Neuronal stem cell (in vitro differentiated cells): ENCODE measurements around the gene MRGPRE.

Experiments
- DNase-seq: peaks from one replicate; pipeline ENCODE4 v3.0.0-alpha.2; 2013; ENCODE audit warnings: low spot score
- H2AFZ ChIP-seq: one replicate; pipeline ENCODE4 v1.6.1; 2013; ENCODE audit warnings: mild to moderate bottlenecking, low read length, inconsistent platforms
- H2AK5ac ChIP-seq: 2 replicates; pipeline ENCODE4 v1.6.1; 2013; ENCODE audit warnings: low read depth, mild to moderate bottlenecking, inconsistent platforms, low read length, moderate library complexity, mixed read lengths
- H2BK120ac ChIP-seq: 2 replicates; pipeline ENCODE4 v1.6.1; 2013; ENCODE audit warnings: low read depth, mild to moderate bottlenecking, inconsistent platforms, low read length, moderate library complexity, mixed read lengths
- H2BK12ac ChIP-seq: one replicate; pipeline ENCODE4 v1.6.1; 2013; ENCODE audit warnings: low read length, inconsistent platforms
- H2BK15ac ChIP-seq: 2 replicates; pipeline ENCODE4 v1.6.1; 2013; ENCODE audit warnings: mild to moderate bottlenecking, low read length, inconsistent platforms, mixed read lengths
- H2BK5ac ChIP-seq: one replicate; pipeline ENCODE4 v1.6.1; 2013; ENCODE audit warnings: inconsistent platforms, mild to moderate bottlenecking, low read length, moderate library complexity
- H3K14ac ChIP-seq: one replicate; pipeline ENCODE4 v1.6.1; 2013; ENCODE audit warnings: low read length, inconsistent platforms
- H3K18ac ChIP-seq: 2 replicates; pipeline ENCODE4 v1.6.1; 2013; ENCODE audit warnings: low read length, inconsistent platforms
- H3K23ac ChIP-seq: 2 replicates; pipeline ENCODE4 v1.6.1; 2013; ENCODE audit warnings: low read depth, mild to moderate bottlenecking, mixed read lengths, low read length, inconsistent platforms; ENCODE audit not compliant: poor library complexity
- H3K27ac ChIP-seq: replicated peaks from 3 replicates; pipeline ENCODE4 v1.5.1; 2013; ENCODE audit warnings: low read length, inconsistent platforms
- H3K27me3 ChIP-seq, 3 experiments: 2 replicates each; pipeline ENCODE4 v1.6.1; 2013; ENCODE audit warnings: low read length in 3 of 3, mild to moderate bottlenecking in 2 of 3, inconsistent platforms in 1 of 3, low read depth in 1 of 3, mixed read lengths in 1 of 3, moderate library complexity in 1 of 3; ENCODE audit not compliant: control insufficient read depth in 3 of 3, insufficient read depth in 3 of 3
- H3K36me3 ChIP-seq, 2 donors: replicated peaks in 1 of 2; 2 replicates each; pipeline ENCODE4 v1.6.1; 2013; ENCODE audit warnings: low read length in 2 of 2; ENCODE audit not compliant: control insufficient read depth in 2 of 2, insufficient read depth in 2 of 2
- H3K4ac ChIP-seq: 2 replicates; pipeline ENCODE4 v1.6.1; 2013; ENCODE audit warnings: inconsistent platforms, mild to moderate bottlenecking, low read length, moderate library complexity
- H3K4me1 ChIP-seq, 2 donors: 1 replicate in 1 of 2; 2 replicates in 1 of 2; pipeline ENCODE4 v1.6.1; 2013; ENCODE audit warnings: low read length in 2 of 2, low read depth in 1 of 2; ENCODE audit not compliant: control insufficient read depth in 2 of 2, insufficient read depth in 1 of 2
- H3K4me2 ChIP-seq: one replicate; pipeline ENCODE4 v1.6.1; 2013; ENCODE audit warnings: mild to moderate bottlenecking, low read length, inconsistent platforms; ENCODE audit not compliant: insufficient read depth, poor library complexity, severe bottlenecking
- H3K4me3 ChIP-seq, 2 donors: 2 replicates each; pipeline ENCODE4 v1.5.1; 2013; ENCODE audit warnings: low read length in 2 of 2, mild to moderate bottlenecking in 2 of 2, inconsistent platforms in 1 of 2, moderate library complexity in 1 of 2
- H3K79me1 ChIP-seq: one replicate; pipeline ENCODE4 v1.6.1; 2013; ENCODE audit warnings: low read depth, mild to moderate bottlenecking, inconsistent platforms, low read length, moderate library complexity
- H3K9ac ChIP-seq: one replicate; pipeline ENCODE4 v1.6.1; 2013; ENCODE audit warnings: mild to moderate bottlenecking, low read depth, low read length, inconsistent platforms; ENCODE audit not compliant: poor library complexity
- H3K9me3 ChIP-seq, 2 donors: replicated peaks in 1 of 2; 2 replicates each; pipeline versions ENCODE3 to v1.6.1; 2013; ENCODE audit warnings: low read length in 2 of 2, mild to moderate bottlenecking in 2 of 2, inconsistent platforms in 1 of 2, low read depth in 1 of 2, mixed read lengths in 1 of 2, moderate library complexity in 1 of 2; ENCODE audit not compliant: control insufficient read depth in 2 of 2, insufficient read depth in 1 of 2
- H4K8ac ChIP-seq: one replicate; pipeline ENCODE4 v1.6.1; 2013; ENCODE audit warnings: low read depth, mild to moderate bottlenecking, inconsistent platforms, low read length, moderate library complexity
- H4K91ac ChIP-seq: one replicate; pipeline ENCODE4 v1.6.1; 2013; ENCODE audit warnings: low read length, low read depth, mild to moderate bottlenecking, inconsistent platforms; ENCODE audit not compliant: poor library complexity
- WGBS, 2 donors: extraction: QIAGEN DNeasy Blood & Tissue Kit; methylation state at CpG; one replicate each; pipeline ENCODE4 v1.1.7; 2013; ENCODE audit warnings: missing lambda C conversion rate in 2 of 2, mixed read lengths in 1 of 2; ENCODE audit not compliant: insufficient read length in 2 of 2, insufficient replicate concordance in 1 of 2; ENCODE audit errors: extremely low coverage in 2 of 2; 5-methylcytosine and 5-hydroxymethylcytosine counted together

MRGPRE gene

GRCh38 chr11:3202759-3203158 is 29.5 kb downstream of the MRGPRE start:
- Histone ChIP-seq H3K9ac (peak overlapping the region; percentile 61), H2BK5ac (no peak overlapping the region), H2BK15ac (no peak overlapping the region), H2AK5ac (no peak overlapping the region), H3K14ac (no peak overlapping the region), H3K4ac (no peak overlapping the region), H3K4me1 (peaks cover 0 to 4% of the 10 kb centered on the region in 2 donors), H3K4me2 (peak overlapping the region; percentile 81), H2BK12ac (no peak overlapping the region), H2BK120ac (no peak overlapping the region), H3K79me1 (no peaks in the 10 kb centered on the region), H3K4me3 (peak overlapping the region in 1 of 2 donors; percentile 62), H4K8ac (no peak overlapping the region), H3K23ac (no peak overlapping the region), H3K9me3 (no peaks in the 10 kb centered on the region), H3K18ac (peak overlapping the region; percentile 73), H3K36me3 (no peaks in the 10 kb centered on the region), H2AFZ (peak overlapping the region; percentile 80), H3K27me3 (peaks cover 0 to 74% (median 22%) of the 10 kb centered on the region in 3 experiments), H3K27ac (no peak overlapping the region), H4K91ac (no peak overlapping the region)
- WGBS, 2 donors, result no CpG with 5 or more reads among the region's 17 CpGs
- no peak for DNase-seq

GRCh38 chr11:3202305-3202704 is 29.9 kb downstream of the MRGPRE start:
- Histone ChIP-seq H4K91ac (no peak overlapping the region), H3K18ac (no peak overlapping the region), H3K14ac (no peak overlapping the region), H3K79me1 (no peaks in the 10 kb centered on the region), H3K9ac (no peak overlapping the region), H3K36me3 (no peaks in the 10 kb centered on the region), H2BK12ac (no peak overlapping the region), H3K4me2 (no peak overlapping the region), H3K4me1 (peaks cover 0 to 4% of the 10 kb centered on the region in 2 donors), H2AK5ac (no peak overlapping the region), H2BK5ac (no peak overlapping the region), H3K27me3 (peaks cover 0 to 79% (median 22%) of the 10 kb centered on the region in 3 experiments), H2BK120ac (no peak overlapping the region), H3K4me3 (no peak overlapping the region), H3K23ac (no peak overlapping the region), H4K8ac (no peak overlapping the region), H3K4ac (no peak overlapping the region), H2AFZ (no peak overlapping the region), H3K9me3 (no peaks in the 10 kb centered on the region), H2BK15ac (no peak overlapping the region), H3K27ac (no peak overlapping the region)
- DNase-seq, result no peak
- WGBS, 2 donors, result no CpG with 5 or more reads among the region's 7 CpGs

- peaks cover 0 to 4% of the 10 kb centered on the region in 2 donors for H3K4me1 ChIP-seq
- no peak overlapping the region for H3K4me2 ChIP-seq
- no peak overlapping the region for H4K91ac ChIP-seq
- no peak overlapping the region for H3K9ac ChIP-seq
- no peaks in the 10 kb centered on the region for H3K79me1 ChIP-seq
- peak overlapping the region; percentile 25 for H2BK12ac ChIP-seq
- H3K4ac ChIP-seq, result no peak overlapping the region
- H3K14ac ChIP-seq, result no peak overlapping the region
- H3K36me3 ChIP-seq, result no peaks in the 10 kb centered on the region
- H4K8ac ChIP-seq, result no peak overlapping the region
- H2BK5ac ChIP-seq, result no peak overlapping the region
- peak overlapping the region; percentile 5 for H3K18ac ChIP-seq
- WGBS, 2 donors, result no CpG with 5 or more reads among the region's 17 CpGs
- no peak overlapping the region for H3K27ac ChIP-seq
- H2BK120ac ChIP-seq, result no peak overlapping the region
- no peak for DNase-seq
- H2AFZ ChIP-seq, result no peak overlapping the region
- H3K4me3 ChIP-seq, result no peak overlapping the region
- peaks cover 0 to 84% (median 22%) of the 10 kb centered on the region in 3 experiments for H3K27me3 ChIP-seq
- no peak overlapping the region for H2BK15ac ChIP-seq
- peaks cover 0 to 1% of the 10 kb centered on the region in 2 donors for H3K9me3 ChIP-seq
- H2AK5ac ChIP-seq, result peak overlapping the region; percentile 35
- peak overlapping the region; percentile 63 for H3K23ac ChIP-seq
Measured at GRCh38 chr11:3201677-3202181, 30.5 kb downstream of the MRGPRE start.

- Histone ChIP-seq H3K9me3 (peaks cover 0 to 1% of the 10 kb centered on the region in 2 donors), H3K4me1 (peaks cover 0 to 4% of the 10 kb centered on the region in 2 donors), H3K27ac (no peak overlapping the region), H2AK5ac (no peak overlapping the region), H3K4ac (no peak overlapping the region), H4K8ac (no peak overlapping the region), H2AFZ (no peak overlapping the region), H4K91ac (no peak overlapping the region), H3K36me3 (no peaks in the 10 kb centered on the region), H3K23ac (peak overlapping the region; percentile 63), H2BK12ac (no peak overlapping the region), H3K27me3 (peaks cover 0 to 88% (median 22%) of the 10 kb centered on the region in 3 experiments), H2BK120ac (no peak overlapping the region), H2BK15ac (peak overlapping the region; percentile 46), H3K4me2 (no peak overlapping the region), H2BK5ac (peak overlapping the region; percentile 66), H3K4me3 (no peak overlapping the region), H3K79me1 (no peaks in the 10 kb centered on the region), H3K9ac (no peak overlapping the region), H3K18ac (peak overlapping the region; percentile 46), H3K14ac (no peak overlapping the region)
- WGBS, 2 donors, result no CpG with 5 or more reads among the region's 15 CpGs
- DNase-seq, result no peak
Measured at GRCh38 chr11:3201112-3201581, 31.1 kb downstream of the MRGPRE start.
